Measurements from ENCODE around the gene ZBTB7B.

Gene ZBTB7B

DNA sequence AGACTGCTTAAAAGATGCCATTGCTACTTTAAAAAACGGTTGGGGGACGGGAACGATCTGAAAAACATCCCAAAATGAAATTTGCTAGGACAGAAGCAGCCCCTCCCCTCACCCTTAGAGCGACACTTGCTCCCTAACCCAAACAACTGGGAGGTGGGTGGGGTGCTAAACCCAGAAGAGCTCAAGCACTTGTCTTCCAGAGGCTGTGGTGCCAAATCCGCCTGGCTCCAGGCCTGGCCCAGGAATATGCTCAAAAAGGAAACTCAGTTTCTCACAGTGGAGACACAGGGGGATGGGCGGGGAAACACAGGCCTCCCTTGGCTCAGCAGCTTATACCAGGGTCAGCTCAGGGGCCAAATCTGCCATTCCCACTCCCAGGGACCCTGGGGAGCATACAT is 46.1 kb upstream of the ZBTB7B start:
- H3K4me1 ChIP-seq (ENCODE audit: control insufficient read depth, low read depth, low read length) = peaks cover 11% of the 10 kb centered on the region
- peak; percentile 40 for DNase-seq

GRCh38 chr1:154957091-154957657 is 45.4 kb upstream of the ZBTB7B start:
- no peak overlapping the region for H3K27ac ChIP-seq (ENCODE audit: low read depth, low read length)
- no peak overlapping the region for H4K5ac ChIP-seq (ENCODE audit: low read length)
- no CpG with 5 or more reads among the region's 9 CpGs for WGBS (ENCODE audit: extremely low coverage, insufficient coverage, low lambda C conversion rate)
- H3K4me3 ChIP-seq (ENCODE audit: low read length) = no peak overlapping the region
- H3K4me1 ChIP-seq (ENCODE audit: control insufficient read depth, low read depth, low read length) = peaks cover 11% of the 10 kb centered on the region
- H3K36me3 ChIP-seq (ENCODE audit: control insufficient read depth, insufficient read depth, low read length) = no peaks in the 10 kb centered on the region
- no peak overlapping the region for H3K4me2 ChIP-seq (ENCODE audit: low read length)
- no peak overlapping the region for H4K8ac ChIP-seq (ENCODE audit: low read depth, low read length)
- no peaks in the 10 kb centered on the region for H3K27me3 ChIP-seq (ENCODE audit: insufficient read depth, low read length, poor library complexity)
- peak overlapping the region; percentile 64 for H3K56ac ChIP-seq (ENCODE audit: low read length)
- H3K79me2 ChIP-seq (ENCODE audit: control insufficient read depth, insufficient read depth, low read length) = peaks cover 6% of the 10 kb centered on the region
- no peak overlapping the region for H2BK15ac ChIP-seq (replicated peaks; ENCODE audit: low read depth)
- peaks cover 7% of the 10 kb centered on the region for H3K79me1 ChIP-seq (ENCODE audit: low read length)
- no peak overlapping the region for H2BK5ac ChIP-seq (ENCODE audit: low read length)
- peak overlapping the region; percentile 85 for H3K9ac ChIP-seq (ENCODE audit: low read length)
- no peak overlapping the region for H2BK120ac ChIP-seq (ENCODE audit: low read depth, low read length)
- no peak overlapping the region for H3K23ac ChIP-seq (ENCODE audit: low read length)
- no peak overlapping the region for H3K4ac ChIP-seq (ENCODE audit: low read depth, low read length)
- H3K18ac ChIP-seq (ENCODE audit: low read length) = no peak overlapping the region
- H2AK5ac ChIP-seq (ENCODE audit: low read length) = no peak overlapping the region
- DNase-seq = no peak

More for the DNA sequence above, 46.1 kb upstream of the ZBTB7B start:
- H3K4ac ChIP-seq (ENCODE audit: low read depth, low read length) = no peak overlapping the region
- peak overlapping the region; percentile 63 for H2BK5ac ChIP-seq (ENCODE audit: low read length)
- H3K56ac ChIP-seq (ENCODE audit: low read length) = peak overlapping the region; percentile 84
- no peaks in the 10 kb centered on the region for H3K36me3 ChIP-seq (ENCODE audit: control insufficient read depth, insufficient read depth, low read length)
- peak overlapping the region; percentile 93 for H3K4me2 ChIP-seq (ENCODE audit: low read length)
- H4K5ac ChIP-seq (ENCODE audit: low read length) = no peak overlapping the region
- no peak overlapping the region for H3K18ac ChIP-seq (ENCODE audit: low read length)
- H2BK120ac ChIP-seq (ENCODE audit: low read depth, low read length) = no peak overlapping the region
- H3K23ac ChIP-seq (ENCODE audit: low read length) = peak overlapping the region; percentile 33
- H4K8ac ChIP-seq (ENCODE audit: low read depth, low read length) = peak overlapping the region; percentile 31
- no peaks in the 10 kb centered on the region for H3K27me3 ChIP-seq (ENCODE audit: insufficient read depth, low read length, poor library complexity)
- WGBS (ENCODE audit: extremely low coverage, insufficient coverage, low lambda C conversion rate) = no CpG with 5 or more reads among the region's 6 CpGs
- H3K4me3 ChIP-seq (ENCODE audit: low read length) = peak overlapping the region; percentile 56
- H2AK5ac ChIP-seq (ENCODE audit: low read length) = no peak overlapping the region
- H3K79me1 ChIP-seq (ENCODE audit: low read length) = peaks cover 7% of the 10 kb centered on the region
- no peak overlapping the region for H2BK15ac ChIP-seq (replicated peaks; ENCODE audit: low read depth)
- peak overlapping the region; percentile 62 for H3K27ac ChIP-seq (ENCODE audit: low read depth, low read length)
- H3K79me2 ChIP-seq (ENCODE audit: control insufficient read depth, insufficient read depth, low read length) = peaks cover 6% of the 10 kb centered on the region
- peak overlapping the region; percentile 85 for H3K9ac ChIP-seq (ENCODE audit: low read length)

- H3K4me2 ChIP-seq (ENCODE audit: low read length) = no peak overlapping the region
- no peak overlapping the region for H4K5ac ChIP-seq (ENCODE audit: low read length)
- H2BK5ac ChIP-seq (ENCODE audit: low read length) = no peak overlapping the region
- H3K4ac ChIP-seq (ENCODE audit: low read depth, low read length) = no peak overlapping the region
- H2AK5ac ChIP-seq (ENCODE audit: low read length) = no peak overlapping the region
- H4K8ac ChIP-seq (ENCODE audit: low read depth, low read length) = no peak overlapping the region
- H3K9ac ChIP-seq (ENCODE audit: low read length) = no peak overlapping the region
- H3K56ac ChIP-seq (ENCODE audit: low read length) = no peak overlapping the region
- H3K18ac ChIP-seq (ENCODE audit: low read length) = no peak overlapping the region
- H3K36me3 ChIP-seq (ENCODE audit: control insufficient read depth, insufficient read depth, low read length) = no peaks in the 10 kb centered on the region
- H3K79me2 ChIP-seq (ENCODE audit: control insufficient read depth, insufficient read depth, low read length) = peaks cover 6% of the 10 kb centered on the region
- peaks cover 7% of the 10 kb centered on the region for H3K79me1 ChIP-seq (ENCODE audit: low read length)
- H3K27me3 ChIP-seq (ENCODE audit: insufficient read depth, low read length, poor library complexity) = no peaks in the 10 kb centered on the region
- no peak overlapping the region for H3K4me3 ChIP-seq (ENCODE audit: low read length)
- H3K27ac ChIP-seq (ENCODE audit: low read depth, low read length) = no peak overlapping the region
- no peak overlapping the region for H3K23ac ChIP-seq (ENCODE audit: low read length)
- H2BK15ac ChIP-seq (replicated peaks; ENCODE audit: low read depth) = no peak overlapping the region
- peaks cover 11% of the 10 kb centered on the region for H3K4me1 ChIP-seq (ENCODE audit: control insufficient read depth, low read depth, low read length)
- WGBS (ENCODE audit: extremely low coverage, insufficient coverage, low lambda C conversion rate) = no CpG with 5 or more reads among the region's 2 CpGs
- H2BK120ac ChIP-seq (ENCODE audit: low read depth, low read length) = no peak overlapping the region
- no peak for DNase-seq
These were observed 44.6 kb upstream of the ZBTB7B start for GRCh38 chr1:154958036-154958435.

- Histone ChIP-seq H3K23ac (ENCODE audit: low read length) (no peak overlapping the region), H3K9ac (ENCODE audit: low read length) (no peak overlapping the region), H3K79me2 (ENCODE audit: control insufficient read depth, insufficient read depth, low read length) (peaks cover 6% of the 10 kb centered on the region), H3K79me1 (ENCODE audit: low read length) (peaks cover 9% of the 10 kb centered on the region), H2BK120ac (ENCODE audit: low read depth, low read length) (no peak overlapping the region), H2BK15ac (replicated peaks; ENCODE audit: low read depth) (no peak overlapping the region), H2AK5ac (ENCODE audit: low read length) (no peak overlapping the region), H3K18ac (ENCODE audit: low read length) (no peak overlapping the region), H3K4me2 (ENCODE audit: low read length) (no peak overlapping the region), H3K56ac (ENCODE audit: low read length) (no peak overlapping the region), H2BK5ac (ENCODE audit: low read length) (no peak overlapping the region), H4K5ac (ENCODE audit: low read length) (no peak overlapping the region), H3K36me3 (ENCODE audit: control insufficient read depth, insufficient read depth, low read length) (peaks cover 6% of the 10 kb centered on the region), H4K8ac (ENCODE audit: low read depth, low read length) (no peak overlapping the region), H3K4ac (ENCODE audit: low read depth, low read length) (no peak overlapping the region), H3K27me3 (ENCODE audit: insufficient read depth, low read length, poor library complexity) (no peaks in the 10 kb centered on the region), H3K4me1 (ENCODE audit: control insufficient read depth, low read depth, low read length) (peaks cover 11% of the 10 kb centered on the region), H3K27ac (ENCODE audit: low read depth, low read length) (no peak overlapping the region), H3K4me3 (ENCODE audit: low read length) (no peak overlapping the region)
- no peak for DNase-seq
- no CpG with 5 or more reads among the region's 16 CpGs for WGBS (ENCODE audit: extremely low coverage, insufficient coverage, low lambda C conversion rate)
These were observed 43.7 kb upstream of the ZBTB7B start for GRCh38 chr1:154958681-154959425.

DNA sequence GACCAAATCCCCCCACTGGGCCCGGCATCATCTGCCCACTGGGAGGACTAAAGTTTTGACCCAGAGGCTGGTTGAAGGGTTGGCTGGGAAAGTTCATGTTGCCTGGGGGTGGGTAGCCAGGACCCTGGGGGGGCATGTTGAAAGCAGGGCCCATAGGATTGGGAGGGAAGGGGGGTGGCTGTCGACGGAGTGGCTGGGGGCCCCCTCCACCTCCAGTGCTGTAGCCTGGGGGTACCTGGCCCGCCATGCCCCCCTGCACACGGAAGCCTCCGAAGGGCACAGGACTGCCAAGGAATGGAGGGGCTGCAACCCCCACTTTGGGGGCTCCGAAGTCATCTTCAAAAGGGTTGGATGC is 43.2 kb upstream of the ZBTB7B start:
- Histone ChIP-seq H3K23ac (ENCODE audit: low read length) (no peak overlapping the region), H3K18ac (ENCODE audit: low read length) (no peak overlapping the region), H3K4me3 (ENCODE audit: low read length) (no peak overlapping the region), H4K5ac (ENCODE audit: low read length) (no peak overlapping the region), H3K36me3 (ENCODE audit: control insufficient read depth, insufficient read depth, low read length) (peaks cover 9% of the 10 kb centered on the region), H3K79me2 (ENCODE audit: control insufficient read depth, insufficient read depth, low read length) (peaks cover 6% of the 10 kb centered on the region), H2BK15ac (replicated peaks; ENCODE audit: low read depth) (no peak overlapping the region), H3K27me3 (ENCODE audit: insufficient read depth, low read length, poor library complexity) (no peaks in the 10 kb centered on the region), H3K56ac (ENCODE audit: low read length) (no peak overlapping the region), H3K27ac (ENCODE audit: low read depth, low read length) (no peak overlapping the region), H3K79me1 (ENCODE audit: low read length) (peaks cover 9% of the 10 kb centered on the region), H3K4me2 (ENCODE audit: low read length) (no peak overlapping the region), H2AK5ac (ENCODE audit: low read length) (no peak overlapping the region), H3K4ac (ENCODE audit: low read depth, low read length) (no peak overlapping the region), H2BK120ac (ENCODE audit: low read depth, low read length) (no peak overlapping the region), H3K9ac (ENCODE audit: low read length) (no peak overlapping the region), H4K8ac (ENCODE audit: low read depth, low read length) (no peak overlapping the region), H3K4me1 (ENCODE audit: control insufficient read depth, low read depth, low read length) (peaks cover 11% of the 10 kb centered on the region), H2BK5ac (ENCODE audit: low read length) (no peak overlapping the region)
- WGBS (ENCODE audit: extremely low coverage, insufficient coverage, low lambda C conversion rate) = no CpG with 5 or more reads among the region's 7 CpGs
- no peak for DNase-seq

Measured in mesendoderm (in vitro differentiated cells).